PC-9 (cell line): ENCODE measurements around the gene STARD10. TPM values are rescaled to one million over a fixed set of nuclear protein-coding genes. Genes with fewer than 3 reads are reported as not detected.

Experiments used
- BruUV-seq: library from RNA; stranded (reverse); fragments of 400-500 nt; replicated peaks from 2 replicates; lab custom pipeline; 2021; lab: Mats Ljungman, UMichigan
- CTCF ChIA-PET: fragments of 300-600 bp; sonication (Branson Sonifier 250); formaldehyde crosslinking; loops from one replicate; lab custom pipeline; 2022; ENCODE audit warnings: antibody characterized with exemption; lab: Charles Lee
- POLR2A ChIA-PET: fragments of 300-600 bp; sonication (Branson Sonifier 250); formaldehyde crosslinking; loops from one replicate; lab custom pipeline; 2022; ENCODE audit warnings: antibody characterized with exemption; ENCODE audit not compliant: unreplicated experiment; lab: Charles Lee
- DNase-seq, 2 experiments: peaks; one replicate each; pipeline versions ENCODE4 v3.0.0 to v3.0.0-alpha.2; 2015 to 2022; ENCODE audit warnings: mixed read lengths in 1 of 2
- H2AFZ ChIP-seq: fragments of 200-600 bp; sonication (generic); 2 replicates; pipeline ENCODE4 v1.8.1; 2017; ENCODE audit warnings: antibody characterized with exemption
- H3F3A ChIP-seq: fragments of 200-600 bp; sonication (generic); 2 replicates; pipeline ENCODE4 v1.8.1; 2017; ENCODE audit warnings: antibody characterized with exemption, mild to moderate bottlenecking, low read depth; ENCODE audit not compliant: insufficient read depth
- H3K27ac ChIP-seq: fragments of 200-600 bp; sonication (generic); 2 replicates; pipeline ENCODE4 v1.6.1; 2016; ENCODE audit warnings: mixed run types
- H3K27me3 ChIP-seq: fragments of 200-600 bp; sonication (generic); 2 replicates; pipeline ENCODE4 v1.6.1; 2016; ENCODE audit warnings: low read depth, mixed run types; ENCODE audit not compliant: insufficient read depth
- H3K36me3 ChIP-seq: fragments of 200-600 bp; sonication (generic); 2 replicates; pipeline ENCODE4 v1.6.1; 2016; ENCODE audit warnings: low read depth, mixed run types
- H3K4me1 ChIP-seq: fragments of 200-600 bp; sonication (generic); replicated peaks from 2 replicates; pipeline ENCODE4 v1.6.1; 2016; ENCODE audit warnings: mixed run types; ENCODE audit not compliant: insufficient read depth
- H3K4me2 ChIP-seq: fragments of 200-600 bp; sonication (generic); 2 replicates; pipeline ENCODE4 v1.6.1; 2017; ENCODE audit warnings: mixed run types
- H3K4me3 ChIP-seq: fragments of 200-600 bp; sonication (generic); 2 replicates; pipeline ENCODE4 v1.6.1; 2016; ENCODE audit warnings: mixed run types
- H3K79me2 ChIP-seq: fragments of 200-600 bp; sonication (generic); 2 replicates; pipeline ENCODE4 v1.6.1; 2017; ENCODE audit warnings: low read depth, mixed run types
- H3K9me2 ChIP-seq: fragments of 200-600 bp; sonication (generic); 2 replicates; pipeline ENCODE4 v1.8.1; 2017; ENCODE audit warnings: mild to moderate bottlenecking; ENCODE audit not compliant: insufficient read depth
- H3K9me3 ChIP-seq: fragments of 200-600 bp; sonication (generic); 2 replicates; pipeline ENCODE4 v1.8.1; 2016; ENCODE audit warnings: low read depth; ENCODE audit not compliant: insufficient read depth
- H4K20me1 ChIP-seq: fragments of 200-600 bp; sonication (generic); 2 replicates; pipeline ENCODE4 v1.8.1; 2017; ENCODE audit not compliant: insufficient read depth
- CTCF ChIP-seq: fragments of 200-600 bp; sonication (generic); conservative IDR thresholded peaks from 2 replicates; pipeline ENCODE4 v1.6.1; 2017; ENCODE audit warnings: mixed run types, antibody characterized with exemption, mild to moderate bottlenecking, moderate library complexity
- EZH2 ChIP-seq: fragments of 200-600 bp; sonication (generic); IDR thresholded peaks from 2 replicates; pipeline ENCODE4 v1.8.0; 2017; ENCODE audit warnings: antibody characterized with exemption, low read depth
- intact Hi-C: fragments of 100-400 bp; cut with micrococcal nuclease; formaldehyde crosslinking; loops from one replicate; pipeline ENCODE4 v1.10.0; 2022; ENCODE audit not compliant: unreplicated experiment
- total RNA-seq: library from RNA; stranded (reverse); gene quantifications from 2 replicates; pipeline ENCODE4 v1.2.3, GENCODE V29; 2021

Gene STARD10
- total RNA-seq, 1 experiment from 2014 or later, result 145 TPM

- H2AFZ ChIP-seq, result no peak overlapping the region
- H3K9me2 ChIP-seq, result no peaks in the 10 kb centered on the region
- no peak overlapping the region for H3K27ac ChIP-seq
- intact Hi-C loops, result no loop called here
- H3F3A ChIP-seq, result peaks cover 7% of the 10 kb centered on the region; the same call in 1 of the 2 replicates
- no peak overlapping the region for H3K4me3 ChIP-seq
- TF ChIP-seq CTCF (no peak), EZH2 (no peak)
- CTCF ChIA-PET, result no interaction called here
- BruUV-seq, result no TSS peak
- no peak overlapping the region for H3K4me2 ChIP-seq
- POLR2A ChIA-PET, result no interaction called here
- H3K27me3 ChIP-seq, result no peaks in the 10 kb centered on the region
- H3K4me1 ChIP-seq, result peaks cover 8% of the 10 kb centered on the region; the same call in 1 of the 2 replicates
- peaks cover 26% of the 10 kb centered on the region for H3K79me2 ChIP-seq
- DNase-seq, result no peak
- H3K9me3 ChIP-seq, result no peaks in the 10 kb centered on the region
- H3K36me3 ChIP-seq, result no peaks in the 10 kb centered on the region
- peaks cover 33% of the 10 kb centered on the region for H4K20me1 ChIP-seq
These were observed 77.6 kb downstream of the STARD10 start for GRCh38 chr11:72716290-72716689.

DNA sequence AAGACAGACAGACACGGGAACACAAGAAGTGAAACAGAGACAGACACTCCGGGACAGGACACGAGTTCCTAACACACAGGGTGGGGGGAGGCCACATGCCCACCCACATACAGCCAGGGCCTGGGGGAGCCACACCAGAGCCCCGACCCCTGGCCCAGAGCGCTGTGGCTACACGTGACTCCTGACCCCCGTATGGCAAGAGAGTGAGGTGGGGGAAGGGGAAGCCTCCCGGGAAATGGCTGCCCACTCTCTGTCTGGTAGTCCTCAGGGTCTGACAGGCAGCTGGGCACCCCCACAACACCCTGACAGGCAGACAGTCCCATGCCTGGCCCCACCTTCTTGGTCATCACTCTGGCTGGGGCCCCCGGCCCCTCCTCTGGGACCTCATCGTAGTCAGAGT is 81.0 kb downstream of the STARD10 start:
- Histone ChIP-seq H3K27ac (no peak overlapping the region), H3F3A (peaks cover 7% of the 10 kb centered on the region; the same call in 1 of the 2 replicates), H3K9me2 (no peaks in the 10 kb centered on the region), H3K27me3 (no peaks in the 10 kb centered on the region), H3K36me3 (no peaks in the 10 kb centered on the region), H3K79me2 (no peaks in the 10 kb centered on the region; the same call in 1 of the 2 replicates), H4K20me1 (peaks cover 39% of the 10 kb centered on the region), H3K4me1 (no peaks in the 10 kb centered on the region), H2AFZ (no peak overlapping the region), H3K4me2 (no peak overlapping the region), H3K9me3 (no peaks in the 10 kb centered on the region), H3K4me3 (no peak overlapping the region)
- intact Hi-C loops, result no loop called here
- TF ChIP-seq EZH2 (no peak), CTCF (no peak)
- CTCF ChIA-PET, result no interaction called here
- POLR2A ChIA-PET, result no interaction called here
- DNase-seq, result no peak
- no TSS peak for BruUV-seq

GRCh38 chr11:72712168-72712751 is 81.6 kb downstream of the STARD10 start:
- H3K9me2 ChIP-seq, result no peaks in the 10 kb centered on the region
- H4K20me1 ChIP-seq, result peaks cover 39% of the 10 kb centered on the region
- H3K4me2 ChIP-seq, result no peak overlapping the region
- ChIA-PET POLR2A (no interaction called here), CTCF (no interaction called here)
- TF ChIP-seq EZH2, result no peak
- TF ChIP-seq CTCF, result no peak
- peaks cover 7% of the 10 kb centered on the region; the same call in 1 of the 2 replicates for H3F3A ChIP-seq
- H3K9me3 ChIP-seq, result no peaks in the 10 kb centered on the region
- H3K4me3 ChIP-seq, result no peak overlapping the region
- no peaks in the 10 kb centered on the region for H3K27me3 ChIP-seq
- intact Hi-C loops, result no loop called here
- no TSS peak for BruUV-seq
- H3K79me2 ChIP-seq, result no peaks in the 10 kb centered on the region
- no peaks in the 10 kb centered on the region for H3K4me1 ChIP-seq
- H3K27ac ChIP-seq, result no peak overlapping the region
- no peak overlapping the region for H2AFZ ChIP-seq
- H3K36me3 ChIP-seq, result no peaks in the 10 kb centered on the region
- DNase-seq, result no peak
